HEK293T (cell line): Measurements from ENCODE around the gene TMEM51.

Source experiments
- LEF1 ChIP-seq: fragments of 450-650 bp; IDR thresholded peaks from 2 replicates; pipeline ENCODE4 v1.6.1; 2017; ENCODE audit warnings: mild to moderate bottlenecking, borderline replicate concordance
- SP1 ChIP-seq: fragments of 450-650 bp; IDR thresholded peaks from 2 replicates; pipeline ENCODE4 v1.6.1; 2017
- TARDBP ChIP-seq: fragments of 450-650 bp; IDR thresholded peaks from 2 replicates; pipeline ENCODE4 v1.6.1; 2016

GRCh38 chr1:15139654-15140350 lies 13.7 kb upstream of the TMEM51 start:
- TF ChIP-seq LEF1 (no peak), SP1 (no peak), TARDBP (no peak)
